Dermis microvascular lymphatic vessel endothelial cell (primary cell): ENCODE results near the gene GCFC2. TPM values are rescaled to one million over a fixed set of nuclear protein-coding genes. Genes with fewer than 3 reads are reported as not detected.

Experiments
- DNase-seq, 2 donors: peaks; one replicate each; pipeline versions ENCODE4 v3.0.0 to v3.0.0-alpha.2; 2010; ENCODE audit warnings: low read depth in 2 of 2
- total RNA-seq: library from RNA; depleted of rRNA; stranded (reverse); fragments of >200 nt; gene quantifications from 2 replicates; pipeline ENCODE4 v1.2.1, GENCODE V29; 2014

GCFC2 gene
- total RNA-seq, 1 donor from 2014 or later: 14.1 TPM

- DNase-seq: peak; percentile 42 to 79
Observed at GRCh38 chr2:75627902-75628504, 82.7 kb downstream of the GCFC2 start.

GRCh38 chr2:75622929-75623328 is 87.8 kb downstream of the GCFC2 start:
- DNase-seq: no peak

DNA sequence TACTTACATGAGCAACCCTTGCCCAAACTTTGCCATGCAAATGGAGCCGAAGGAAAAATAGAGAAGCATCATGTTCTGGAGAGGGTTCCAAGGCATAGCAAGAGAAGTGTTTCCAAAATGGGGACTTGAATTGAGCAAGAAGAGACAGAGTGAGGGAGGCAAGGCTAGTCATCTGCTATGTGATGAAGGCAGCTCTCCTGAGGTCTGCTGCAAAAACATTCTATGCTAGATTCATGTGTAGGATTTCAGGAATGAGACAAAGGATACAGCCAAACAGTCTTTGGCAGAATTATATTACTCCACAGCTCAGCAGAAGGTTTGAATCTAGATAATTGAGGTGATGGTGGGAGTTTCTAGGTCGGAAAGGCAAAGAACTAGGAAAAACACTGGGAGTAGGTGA is 88.2 kb downstream of the GCFC2 start:
- DNase-seq: no peak

DNA sequence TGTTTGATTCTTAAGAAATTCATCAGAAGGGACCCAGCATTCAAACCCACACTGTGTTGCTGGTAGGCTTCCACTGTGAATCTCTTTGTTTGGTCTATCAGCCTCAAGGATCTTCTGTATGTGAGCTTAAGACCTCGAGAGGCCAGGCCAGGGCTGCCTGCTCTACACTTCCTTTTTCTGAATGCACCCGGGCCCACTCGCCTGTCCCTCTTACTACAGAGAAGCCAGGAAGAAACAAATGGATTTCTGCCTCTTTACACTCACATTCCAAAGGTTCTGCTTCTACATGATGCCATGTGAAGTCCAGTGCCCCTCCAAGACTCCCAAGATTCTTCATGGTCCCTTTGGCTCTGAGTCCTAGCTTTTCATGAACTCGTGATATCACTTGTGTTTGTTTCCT is 89.5 kb downstream of the GCFC2 start:
- DNase-seq: no peak

DNA sequence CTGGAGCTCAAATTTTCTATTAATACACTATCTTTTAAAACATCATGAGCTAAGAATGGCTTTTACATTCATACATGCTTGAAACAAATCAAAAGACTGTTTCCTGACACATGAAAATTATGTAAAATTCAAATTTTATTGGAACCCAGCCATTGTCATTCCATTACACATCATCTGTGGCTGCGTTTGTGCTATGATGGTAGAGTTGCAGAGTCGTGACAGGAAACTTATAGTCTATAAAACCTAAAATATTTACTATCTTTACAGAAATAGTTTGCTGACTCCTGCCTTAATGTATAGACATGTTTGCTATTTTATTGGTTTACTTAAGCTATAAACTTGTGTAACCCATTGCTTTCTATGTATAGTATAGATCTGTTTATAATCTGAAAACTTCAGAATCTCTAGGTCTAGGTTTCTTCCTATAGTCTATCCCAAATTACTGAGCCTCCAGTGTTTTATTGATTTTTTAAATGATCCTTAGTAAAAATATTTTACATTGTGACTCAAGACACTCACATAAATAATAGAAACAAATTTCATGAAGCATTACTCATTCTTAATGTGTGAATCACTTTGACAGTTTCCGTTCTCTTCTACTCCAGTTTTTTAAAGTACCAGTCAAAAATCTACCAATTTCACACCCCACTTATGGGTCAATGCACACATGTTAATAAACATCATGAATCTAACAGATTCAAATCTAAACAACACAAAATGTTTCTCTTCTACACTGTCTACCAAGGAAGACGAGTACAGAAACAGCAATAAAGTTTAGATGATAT is 90.6 kb downstream of the GCFC2 start:
- DNase-seq: peak in 1 of 2 donors; percentile 29

DNA sequence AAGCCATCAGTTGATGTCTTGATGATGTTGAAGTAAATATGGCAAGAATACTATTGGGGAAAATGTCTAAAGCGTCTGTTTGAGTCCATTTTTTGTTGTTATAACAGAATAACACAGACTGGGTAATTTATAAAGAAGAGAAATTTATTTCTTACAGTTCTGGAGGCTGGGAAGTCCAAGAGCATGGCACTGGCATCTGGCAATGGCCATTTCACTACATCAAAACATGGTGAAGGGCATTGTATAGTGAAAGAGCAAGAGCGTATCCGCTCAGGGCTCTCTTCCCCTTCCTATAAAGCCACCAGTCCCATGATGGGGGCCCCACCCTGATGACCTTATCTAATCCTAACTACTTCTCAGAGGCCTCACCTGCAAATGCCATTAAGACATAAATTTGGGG is 93.8 kb downstream of the GCFC2 start:
- DNase-seq: no peak

- DNase-seq: no peak
Observed at GRCh38 chr2:75616406-75616805, 94.3 kb downstream of the GCFC2 start.

DNA sequence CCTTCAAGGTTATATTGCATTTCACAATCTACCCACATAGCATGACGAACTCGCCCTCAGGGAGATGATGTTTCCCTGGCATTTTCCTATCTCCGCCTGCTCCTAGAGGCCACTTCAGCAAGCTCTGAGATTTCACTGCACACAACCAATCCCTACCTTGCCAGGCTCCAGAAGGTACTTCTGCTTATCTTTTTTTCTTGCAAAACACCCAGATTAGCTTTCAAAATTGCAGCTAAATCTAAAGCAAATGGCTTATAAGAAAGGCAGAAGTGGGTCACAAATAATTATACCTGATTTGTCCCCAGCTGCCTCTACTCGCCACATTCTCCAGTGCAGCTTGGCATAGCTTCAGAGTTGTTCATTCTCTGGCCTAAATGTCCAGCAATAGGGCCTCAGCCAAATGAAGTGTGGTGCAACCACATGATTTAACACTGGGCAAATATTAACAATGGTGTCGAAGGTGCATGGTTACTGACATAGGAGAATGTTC is 96.5 kb downstream of the GCFC2 start:
- no peak for DNase-seq

GRCh38 chr2:75612862-75613243 is 97.9 kb downstream of the GCFC2 start:
- DNase-seq: no peak

Other genes starting within 250 kb of the GCFC2 start
- 40.2 and 52.1 TPM in 2 replicates for gene EVA1A, start 150.0 kb downstream of the GCFC2 start, total RNA-seq
- gene MRPL19, start 64.1 kb downstream of the GCFC2 start, total RNA-seq: 22.9 and 36.5 TPM in 2 replicates